ENCODE data around the gene ATG10. TPM values are rescaled to one million over a fixed set of nuclear protein-coding genes. Genes with fewer than 3 reads are reported as not detected.
A peak's percentile ranks its signal among the peaks of the same experiment; 100 is the strongest.
"Not testable (repeated sequence)": the region's sequence is repeated elsewhere in the genome, so short reads cannot be mapped to it uniquely, and the experiment has no call there.

The ATG10 gene
- total RNA-seq, 1 experiment from 2014 or later, result 10.0 TPM

DNA sequence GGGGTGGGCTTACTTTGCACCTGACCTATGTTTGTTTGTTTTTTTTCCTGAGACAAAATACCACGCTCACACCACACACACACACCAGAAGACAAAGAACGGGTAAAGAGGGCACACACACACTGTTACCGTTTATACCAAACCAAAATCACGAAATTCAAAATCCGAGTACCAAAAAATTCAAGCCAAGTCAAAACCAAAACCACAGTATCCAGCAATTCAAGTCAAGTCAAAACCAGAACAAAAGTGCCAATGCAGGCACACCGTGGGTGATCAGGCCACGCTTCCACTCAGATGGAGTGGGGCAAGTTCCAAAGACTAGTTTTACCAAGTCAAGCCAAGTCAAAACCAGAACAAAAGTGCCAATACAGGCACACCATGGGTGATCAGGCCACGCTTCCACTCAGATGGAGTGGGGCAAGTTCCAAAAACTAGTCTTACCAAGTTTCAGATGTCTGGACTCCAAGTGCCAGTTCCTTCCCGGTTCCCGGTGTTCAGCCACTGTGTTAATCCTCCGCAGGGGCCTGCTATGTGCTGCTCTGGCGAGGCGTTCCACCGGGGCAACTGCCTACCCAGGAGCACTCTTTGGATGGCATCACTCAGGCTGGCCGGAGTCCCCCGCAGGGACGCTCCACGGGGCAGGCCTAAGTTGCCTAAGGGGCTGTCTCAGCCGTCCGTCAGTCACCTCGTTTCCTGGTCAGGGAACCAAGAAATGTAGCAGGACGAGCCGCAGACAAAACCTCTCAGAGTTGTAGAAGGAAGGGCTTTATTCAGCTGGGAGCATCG is 300.9 kb downstream of the ATG10 start:
- CTCF ChIA-PET, result interaction anchor here (0.9 to 1.2 kb wide), 2 partner anchors 8 to 20 kb away, joined by 3 read pairs; no protein-coding TSS in a partner anchor
- not testable (repeated sequence) for H3K4me1 Mint-ChIP-seq (ENCODE audit: low read depth, unreplicated experiment); DNase-seq; H3K27me3 Mint-ChIP-seq (ENCODE audit: unreplicated experiment); BruUV-seq (replicated peaks); H3K27ac Mint-ChIP-seq (ENCODE audit: unreplicated experiment); H3K9me3 Mint-ChIP-seq (ENCODE audit: low read depth, unreplicated experiment); H3K4me3 Mint-ChIP-seq (ENCODE audit: low read depth, unreplicated experiment)
- intact Hi-C loops (cut with micrococcal nuclease; ENCODE audit: unreplicated experiment), result loop anchor here (1.0 kb wide), 1 partner anchor 18 kb away; no protein-coding TSS in a partner anchor
- H3K36me3 Mint-ChIP-seq (ENCODE audit: insufficient read depth, unreplicated experiment), result peaks cover 61% of the 10 kb centered on the region

GRCh38 chr5:82273426-82273825 is 301.6 kb downstream of the ATG10 start:
- H3K27me3 Mint-ChIP-seq (ENCODE audit: unreplicated experiment); DNase-seq; BruUV-seq (replicated peaks); intact Hi-C loops (cut with micrococcal nuclease; ENCODE audit: unreplicated experiment); H3K9me3 Mint-ChIP-seq (ENCODE audit: low read depth, unreplicated experiment); H3K4me1 Mint-ChIP-seq (ENCODE audit: low read depth, unreplicated experiment); H3K4me3 Mint-ChIP-seq (ENCODE audit: low read depth, unreplicated experiment): not testable (repeated sequence)
- Mint-ChIP-seq H3K27ac (ENCODE audit: unreplicated experiment) (peak overlapping the region; percentile 57), H3K36me3 (ENCODE audit: insufficient read depth, unreplicated experiment) (peaks cover 68% of the 10 kb centered on the region)
- CTCF ChIA-PET, result interaction anchor here (0.9 to 1.2 kb wide), 2 partner anchors 9 to 21 kb away, joined by 3 read pairs; no protein-coding TSS in a partner anchor

GRCh38 chr5:82274343-82275211 is 302.8 kb downstream of the ATG10 start:
- Mint-ChIP-seq H3K27me3 (ENCODE audit: unreplicated experiment) (no peaks in the 10 kb centered on the region), H3K4me3 (ENCODE audit: low read depth, unreplicated experiment) (no peak overlapping the region), H3K27ac (ENCODE audit: unreplicated experiment) (peak overlapping the region; percentile 57), H3K9me3 (ENCODE audit: low read depth, unreplicated experiment) (no peaks in the 10 kb centered on the region), H3K36me3 (ENCODE audit: insufficient read depth, unreplicated experiment) (peaks cover 78% of the 10 kb centered on the region), H3K4me1 (ENCODE audit: low read depth, unreplicated experiment) (peaks cover 12% of the 10 kb centered on the region)
- DNase-seq, result peak; percentile 14
- CTCF ChIA-PET, result no interaction called here
- TF ChIP-seq, protein P1, sequence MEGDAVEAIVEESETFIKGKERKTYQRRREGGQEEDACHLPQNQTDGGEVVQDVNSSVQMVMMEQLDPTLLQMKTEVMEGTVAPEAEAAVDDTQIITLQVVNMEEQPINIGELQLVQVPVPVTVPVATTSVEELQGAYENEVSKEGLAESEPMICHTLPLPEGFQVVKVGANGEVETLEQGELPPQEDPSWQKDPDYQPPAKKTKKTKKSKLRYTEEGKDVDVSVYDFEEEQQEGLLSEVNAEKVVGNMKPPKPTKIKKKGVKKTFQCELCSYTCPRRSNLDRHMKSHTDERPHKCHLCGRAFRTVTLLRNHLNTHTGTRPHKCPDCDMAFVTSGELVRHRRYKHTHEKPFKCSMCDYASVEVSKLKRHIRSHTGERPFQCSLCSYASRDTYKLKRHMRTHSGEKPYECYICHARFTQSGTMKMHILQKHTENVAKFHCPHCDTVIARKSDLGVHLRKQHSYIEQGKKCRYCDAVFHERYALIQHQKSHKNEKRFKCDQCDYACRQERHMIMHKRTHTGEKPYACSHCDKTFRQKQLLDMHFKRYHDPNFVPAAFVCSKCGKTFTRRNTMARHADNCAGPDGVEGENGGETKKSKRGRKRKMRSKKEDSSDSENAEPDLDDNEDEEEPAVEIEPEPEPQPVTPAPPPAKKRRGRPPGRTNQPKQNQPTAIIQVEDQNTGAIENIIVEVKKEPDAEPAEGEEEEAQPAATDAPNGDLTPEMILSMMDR (IDR thresholded peaks at IDR 0.05; ENCODE audit: unreplicated experiment), result no peak
- BruUV-seq (replicated peaks), result no TSS peak
- intact Hi-C loops (cut with micrococcal nuclease; ENCODE audit: unreplicated experiment), result no loop called here

GRCh38 chr5:82275216-82275664 is 303.4 kb downstream of the ATG10 start:
- Mint-ChIP-seq H3K4me3 (ENCODE audit: low read depth, unreplicated experiment) (no peak overlapping the region), H3K27me3 (ENCODE audit: unreplicated experiment) (no peaks in the 10 kb centered on the region), H3K27ac (ENCODE audit: unreplicated experiment) (peak overlapping the region; percentile 57), H3K36me3 (ENCODE audit: insufficient read depth, unreplicated experiment) (peaks cover 78% of the 10 kb centered on the region), H3K4me1 (ENCODE audit: low read depth, unreplicated experiment) (peaks cover 19% of the 10 kb centered on the region), H3K9me3 (ENCODE audit: low read depth, unreplicated experiment) (no peaks in the 10 kb centered on the region)
- BruUV-seq (replicated peaks), result no TSS peak
- CTCF ChIA-PET, result no interaction called here
- TF ChIP-seq, protein P1 (IDR thresholded peaks at IDR 0.05; ENCODE audit: unreplicated experiment), result no peak
- intact Hi-C loops (cut with micrococcal nuclease; ENCODE audit: unreplicated experiment), result no loop called here
- no peak for DNase-seq
